ENCODE results near the gene SEPSECS. TPM values are rescaled to one million over a fixed set of nuclear protein-coding genes. Genes with fewer than 3 reads are reported as not detected.

The SEPSECS gene
- total RNA-seq, 1 donor from 2014 or later: 12.0 TPM

GRCh38 chr4:25096251-25096980 lies 63.8 kb downstream of the SEPSECS start:
- peaks cover 9% of the 10 kb centered on the region for H3K27me3 Mint-ChIP-seq (ENCODE audit: unreplicated experiment)
- no peak for DNase-seq (ENCODE audit: low spot score)
- no peak for TF ChIP-seq CTCF (IDR thresholded peaks at IDR 0.05; ENCODE audit: unreplicated experiment)
- H3K4me1 Mint-ChIP-seq (ENCODE audit: unreplicated experiment): peaks cover 28% of the 10 kb centered on the region
- peaks cover 16% of the 10 kb centered on the region for H3K9me3 Mint-ChIP-seq (ENCODE audit: unreplicated experiment)
- no peak overlapping the region for H3K27ac Mint-ChIP-seq (ENCODE audit: unreplicated experiment)
- H3K4me3 Mint-ChIP-seq (ENCODE audit: unreplicated experiment): no peak overlapping the region
- H3K36me3 Mint-ChIP-seq (ENCODE audit: low read depth, unreplicated experiment): peaks cover 10% of the 10 kb centered on the region

- Mint-ChIP-seq H3K27me3 (ENCODE audit: unreplicated experiment) (peaks cover 8% of the 10 kb centered on the region), H3K36me3 (ENCODE audit: low read depth, unreplicated experiment) (peaks cover 6% of the 10 kb centered on the region), H3K4me3 (ENCODE audit: unreplicated experiment) (no peak overlapping the region), H3K9me3 (ENCODE audit: unreplicated experiment) (peaks cover 13% of the 10 kb centered on the region), H3K4me1 (ENCODE audit: unreplicated experiment) (peaks cover 26% of the 10 kb centered on the region), H3K27ac (ENCODE audit: unreplicated experiment) (no peak overlapping the region)
- TF ChIP-seq CTCF (IDR thresholded peaks at IDR 0.05; ENCODE audit: unreplicated experiment): no peak
- DNase-seq (ENCODE audit: low spot score): no peak
These were observed 64.4 kb downstream of the SEPSECS start for GRCh38 chr4:25095837-25096236.

GRCh38 chr4:25092139-25092538 lies 68.1 kb downstream of the SEPSECS start:
- H3K27ac Mint-ChIP-seq (ENCODE audit: unreplicated experiment): peak overlapping the region; percentile 88
- H3K27me3 Mint-ChIP-seq (ENCODE audit: unreplicated experiment): peaks cover 11% of the 10 kb centered on the region

DNA sequence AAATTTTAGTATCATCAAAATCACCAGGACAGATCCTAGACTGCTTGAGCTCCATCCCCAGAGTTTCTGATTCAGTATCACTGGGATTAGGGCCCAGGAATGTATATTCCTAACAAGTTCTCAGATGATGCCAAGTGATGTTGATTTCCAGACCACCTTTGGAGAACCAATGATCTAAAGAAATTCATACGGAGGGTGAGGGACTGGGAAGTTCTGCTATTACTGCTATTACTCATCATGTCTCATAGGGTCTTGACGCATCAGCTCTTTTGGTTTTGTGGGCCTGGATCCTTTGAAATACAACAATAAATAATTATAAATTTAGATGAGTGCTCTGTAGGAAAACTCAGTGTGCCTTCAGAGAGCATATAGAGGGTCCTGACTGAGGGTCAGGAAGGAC lies 69.7 kb downstream of the SEPSECS start:
- DNase-seq (ENCODE audit: low spot score): no peak
- TF ChIP-seq CTCF (IDR thresholded peaks at IDR 0.05; ENCODE audit: unreplicated experiment): no peak
- Mint-ChIP-seq H3K27ac (ENCODE audit: unreplicated experiment) (no peak overlapping the region), H3K4me1 (ENCODE audit: unreplicated experiment) (peaks cover 39% of the 10 kb centered on the region), H3K27me3 (ENCODE audit: unreplicated experiment) (peaks cover 12% of the 10 kb centered on the region), H3K36me3 (ENCODE audit: low read depth, unreplicated experiment) (peaks cover 6% of the 10 kb centered on the region), H3K4me3 (ENCODE audit: unreplicated experiment) (no peak overlapping the region), H3K9me3 (ENCODE audit: unreplicated experiment) (peaks cover 13% of the 10 kb centered on the region)

More at GRCh38 chr4:25092139-25092538, 68.1 kb downstream of the SEPSECS start:
- no peak overlapping the region for H3K4me3 Mint-ChIP-seq (ENCODE audit: unreplicated experiment)
- peak; percentile 36 for DNase-seq (ENCODE audit: low spot score)
- peaks cover 36% of the 10 kb centered on the region for H3K4me1 Mint-ChIP-seq (ENCODE audit: unreplicated experiment)
- peaks cover 6% of the 10 kb centered on the region for H3K36me3 Mint-ChIP-seq (ENCODE audit: low read depth, unreplicated experiment)
- peaks cover 13% of the 10 kb centered on the region for H3K9me3 Mint-ChIP-seq (ENCODE audit: unreplicated experiment)
- no peak for TF ChIP-seq CTCF (IDR thresholded peaks at IDR 0.05; ENCODE audit: unreplicated experiment)

GRCh38 chr4:25089051-25089763 lies 71.0 kb downstream of the SEPSECS start:
- Mint-ChIP-seq H3K36me3 (ENCODE audit: low read depth, unreplicated experiment) (peaks cover 1% of the 10 kb centered on the region), H3K27ac (ENCODE audit: unreplicated experiment) (no peak overlapping the region), H3K4me3 (ENCODE audit: unreplicated experiment) (no peak overlapping the region), H3K27me3 (ENCODE audit: unreplicated experiment) (peaks cover 10% of the 10 kb centered on the region), H3K9me3 (ENCODE audit: unreplicated experiment) (peaks cover 10% of the 10 kb centered on the region), H3K4me1 (ENCODE audit: unreplicated experiment) (peaks cover 38% of the 10 kb centered on the region)
- TF ChIP-seq CTCF (IDR thresholded peaks at IDR 0.05; ENCODE audit: unreplicated experiment): no peak
- no peak for DNase-seq (ENCODE audit: low spot score)
